ENCODE results near the gene HS3ST5. TPM values are rescaled to one million over a fixed set of nuclear protein-coding genes. Genes with fewer than 3 reads are reported as not detected.

HS3ST5 gene
- total RNA-seq, 1 donor from 2014 or later, result not detected

DNA sequence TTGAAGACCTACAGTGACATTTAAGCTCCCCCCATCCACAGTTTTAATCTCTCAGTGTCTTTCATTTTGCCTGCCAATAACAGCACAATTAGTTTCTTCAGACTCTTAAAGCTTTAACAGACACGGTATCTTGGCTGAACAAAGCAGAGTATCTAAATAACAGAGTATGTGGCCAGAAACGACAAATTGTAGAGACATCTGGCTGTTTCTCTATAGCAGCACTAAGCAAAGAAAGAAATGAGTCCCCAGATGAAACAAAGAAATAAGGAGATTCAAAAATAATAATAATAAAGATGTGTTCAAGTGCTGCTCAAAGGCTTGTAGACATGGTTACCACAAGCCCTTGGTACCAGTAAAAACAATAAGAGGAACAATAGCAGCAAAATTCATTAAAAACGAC is 274.1 kb downstream of the HS3ST5 start:
- TF ChIP-seq, protein P1, sequence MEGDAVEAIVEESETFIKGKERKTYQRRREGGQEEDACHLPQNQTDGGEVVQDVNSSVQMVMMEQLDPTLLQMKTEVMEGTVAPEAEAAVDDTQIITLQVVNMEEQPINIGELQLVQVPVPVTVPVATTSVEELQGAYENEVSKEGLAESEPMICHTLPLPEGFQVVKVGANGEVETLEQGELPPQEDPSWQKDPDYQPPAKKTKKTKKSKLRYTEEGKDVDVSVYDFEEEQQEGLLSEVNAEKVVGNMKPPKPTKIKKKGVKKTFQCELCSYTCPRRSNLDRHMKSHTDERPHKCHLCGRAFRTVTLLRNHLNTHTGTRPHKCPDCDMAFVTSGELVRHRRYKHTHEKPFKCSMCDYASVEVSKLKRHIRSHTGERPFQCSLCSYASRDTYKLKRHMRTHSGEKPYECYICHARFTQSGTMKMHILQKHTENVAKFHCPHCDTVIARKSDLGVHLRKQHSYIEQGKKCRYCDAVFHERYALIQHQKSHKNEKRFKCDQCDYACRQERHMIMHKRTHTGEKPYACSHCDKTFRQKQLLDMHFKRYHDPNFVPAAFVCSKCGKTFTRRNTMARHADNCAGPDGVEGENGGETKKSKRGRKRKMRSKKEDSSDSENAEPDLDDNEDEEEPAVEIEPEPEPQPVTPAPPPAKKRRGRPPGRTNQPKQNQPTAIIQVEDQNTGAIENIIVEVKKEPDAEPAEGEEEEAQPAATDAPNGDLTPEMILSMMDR (IDR thresholded peaks at IDR 0.05), result no peak
- Mint-ChIP-seq H3K36me3 (ENCODE audit: low read depth) (no peaks in the 10 kb centered on the region), H3K4me1 (no peaks in the 10 kb centered on the region), H3K27ac (no peak overlapping the region), H3K27me3 (peaks cover 4% of the 10 kb centered on the region), H3K9me3 (no peaks in the 10 kb centered on the region), H3K4me3 (no peak overlapping the region)
- CTCF ChIA-PET, result no interaction called here
- intact Hi-C loops (cut with micrococcal nuclease), result no loop called here
- DNase-seq, result no peak
- no peak for ATAC-seq (ENCODE audit: low read depth)
- POLR2A ChIA-PET, result no interaction called here

DNA sequence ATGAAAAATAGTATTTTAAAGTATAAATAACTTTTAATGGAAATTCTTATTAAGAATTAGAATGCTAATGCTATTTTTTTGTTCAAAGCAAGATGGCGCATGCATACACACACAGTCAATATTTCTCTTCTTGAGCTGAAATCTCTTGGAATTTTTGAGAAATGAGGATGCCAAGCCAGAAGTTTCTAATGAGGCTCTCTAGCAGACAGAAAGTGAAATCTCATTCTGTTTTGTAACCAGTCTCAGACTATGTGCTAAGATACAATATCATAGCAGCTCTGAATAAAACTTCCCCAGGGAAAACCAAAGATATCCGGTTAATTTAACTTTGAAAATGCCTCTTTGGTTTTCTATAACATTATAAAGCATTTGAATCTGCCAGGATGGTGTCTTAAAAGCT is 274.7 kb downstream of the HS3ST5 start:
- peaks cover 4% of the 10 kb centered on the region for H3K27me3 Mint-ChIP-seq
- no peaks in the 10 kb centered on the region for H3K36me3 Mint-ChIP-seq (ENCODE audit: low read depth)
- H3K4me3 Mint-ChIP-seq, result no peak overlapping the region
- ChIA-PET POLR2A (no interaction called here), CTCF (no interaction called here)
- TF ChIP-seq, protein P1 (IDR thresholded peaks at IDR 0.05), result no peak
- no peak overlapping the region for H3K27ac Mint-ChIP-seq
- DNase-seq (no peak), ATAC-seq (ENCODE audit: low read depth) (no peak)
- H3K9me3 Mint-ChIP-seq, result no peaks in the 10 kb centered on the region
- intact Hi-C loops (cut with micrococcal nuclease), result no loop called here
- H3K4me1 Mint-ChIP-seq, result no peaks in the 10 kb centered on the region

DNA sequence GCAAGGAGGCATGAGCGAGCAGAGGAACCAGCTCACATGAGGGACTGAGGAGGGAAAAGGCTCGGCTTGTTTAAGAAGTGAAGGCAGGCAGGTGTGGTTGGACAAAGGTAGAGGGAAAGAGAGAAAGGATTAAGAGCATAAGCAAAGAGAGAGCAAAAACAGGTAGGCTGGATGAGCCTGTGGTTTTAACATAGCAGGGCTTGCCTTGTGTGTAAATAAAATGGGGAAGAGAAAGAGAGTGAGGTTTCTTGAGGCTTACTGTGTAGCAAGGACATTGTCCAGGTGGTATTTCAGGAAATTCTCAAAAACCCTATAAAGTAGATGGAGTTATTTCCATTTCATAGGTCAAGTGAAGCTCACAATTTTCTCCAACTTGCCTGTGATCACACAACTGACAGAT is 278.0 kb downstream of the HS3ST5 start:
- peaks cover 1% of the 10 kb centered on the region for H3K4me1 Mint-ChIP-seq
- no peaks in the 10 kb centered on the region for H3K36me3 Mint-ChIP-seq (ENCODE audit: low read depth)
- H3K27me3 Mint-ChIP-seq, result peaks cover 4% of the 10 kb centered on the region
- ChIA-PET POLR2A (no interaction called here), CTCF (no interaction called here)
- no peak overlapping the region for H3K4me3 Mint-ChIP-seq
- DNase-seq (no peak), ATAC-seq (ENCODE audit: low read depth) (no peak)
- no peaks in the 10 kb centered on the region for H3K9me3 Mint-ChIP-seq
- H3K27ac Mint-ChIP-seq, result no peak overlapping the region
- TF ChIP-seq, protein P1 (IDR thresholded peaks at IDR 0.05), result no peak
- intact Hi-C loops (cut with micrococcal nuclease), result no loop called here

DNA sequence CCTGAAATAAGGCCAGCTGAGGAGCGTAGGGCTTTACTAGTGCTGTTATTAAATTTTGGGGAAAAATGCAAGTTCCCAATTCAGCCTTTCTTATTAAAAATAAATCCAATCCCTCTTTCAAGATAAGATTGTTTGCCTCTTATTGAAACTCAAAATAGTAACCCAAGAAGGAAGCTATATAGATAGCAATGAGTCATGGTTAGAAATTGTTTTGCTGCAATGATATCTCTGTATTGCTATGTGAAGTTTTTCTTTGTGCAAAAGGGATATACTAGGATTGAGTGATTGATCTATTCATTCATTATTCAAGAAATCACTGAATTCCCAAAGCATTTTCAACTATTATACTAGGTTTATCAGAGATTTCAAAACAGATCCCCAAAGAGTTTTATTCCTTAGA is 278.9 kb downstream of the HS3ST5 start:
- ATAC-seq (ENCODE audit: low read depth) (no peak), DNase-seq (no peak)
- Mint-ChIP-seq H3K4me1 (peaks cover 1% of the 10 kb centered on the region), H3K9me3 (no peaks in the 10 kb centered on the region), H3K27ac (no peak overlapping the region), H3K36me3 (ENCODE audit: low read depth) (no peaks in the 10 kb centered on the region), H3K4me3 (no peak overlapping the region), H3K27me3 (peaks cover 4% of the 10 kb centered on the region)
- CTCF ChIA-PET, result no interaction called here
- intact Hi-C loops (cut with micrococcal nuclease), result no loop called here
- TF ChIP-seq, protein P1 (IDR thresholded peaks at IDR 0.05), result no peak
- POLR2A ChIA-PET, result no interaction called here

DNA sequence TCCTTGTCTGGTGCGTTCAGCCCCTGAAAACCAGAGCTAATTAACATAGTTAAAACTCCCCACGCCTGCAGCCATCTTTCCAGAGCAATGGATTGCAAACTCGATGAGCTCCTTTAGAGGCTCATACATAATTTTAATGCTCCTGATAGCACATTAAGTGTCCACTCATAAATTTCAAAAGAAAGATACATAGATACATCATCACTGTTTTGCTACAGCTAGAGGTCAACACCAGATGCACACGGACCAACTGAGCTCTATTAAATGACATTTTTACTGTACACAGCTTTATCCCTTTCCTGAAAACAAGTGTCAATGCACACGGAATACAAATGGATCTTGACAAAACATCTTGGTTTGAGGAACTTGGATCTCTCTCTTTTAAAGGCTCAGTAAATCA is 280.6 kb downstream of the HS3ST5 start:
- ChIA-PET CTCF (interaction anchor here (0.7 kb wide), 1 partner anchor 9 kb away, joined by 3 read pairs; no protein-coding TSS in a partner anchor), POLR2A (no interaction called here)

More for the DNA sequence above, 280.6 kb downstream of the HS3ST5 start:
- Mint-ChIP-seq H3K4me1 (peaks cover 1% of the 10 kb centered on the region), H3K4me3 (no peak overlapping the region), H3K9me3 (no peaks in the 10 kb centered on the region), H3K27me3 (peaks cover 4% of the 10 kb centered on the region), H3K27ac (no peak overlapping the region), H3K36me3 (ENCODE audit: low read depth) (no peaks in the 10 kb centered on the region)
- ATAC-seq (ENCODE audit: low read depth) (no peak), DNase-seq (no peak)
- intact Hi-C loops (cut with micrococcal nuclease), result no loop called here
- TF ChIP-seq, protein P1 (IDR thresholded peaks at IDR 0.05), result no peak
